Smooth muscle cell (in vitro differentiated cells): Measurements from ENCODE around the gene SHH. TPM values are rescaled to one million over a fixed set of nuclear protein-coding genes. Genes with fewer than 3 reads are reported as not detected.

ENCODE experiments used
- DNase-seq: peaks from one replicate; lab custom pipeline; 2025; ENCODE audit not compliant: unreplicated experiment; lab: John Stamatoyannopoulos, UW
- H2AFZ ChIP-seq: fragments of 200-600 bp; sonication (generic); 2 replicates; pipeline ENCODE4 v1.6.0; 2016; ENCODE audit warnings: antibody characterized with exemption, low read depth, mild to moderate bottlenecking
- H3F3A ChIP-seq: fragments of 200-600 bp; sonication (generic); 2 replicates; pipeline ENCODE4 v1.6.0; 2017; ENCODE audit warnings: antibody characterized with exemption, low read depth
- H3K27ac ChIP-seq: fragments of 200-600 bp; sonication (generic); 2 replicates; pipeline ENCODE4 v1.5.1; 2016; ENCODE audit warnings: low read depth, mild to moderate bottlenecking
- H3K27me3 ChIP-seq: fragments of 200-600 bp; sonication (generic); 2 replicates; pipeline ENCODE4 v1.6.1; 2016; ENCODE audit warnings: low read depth, mild to moderate bottlenecking
- H3K36me3 ChIP-seq: fragments of 200-600 bp; sonication (generic); 2 replicates; pipeline ENCODE4 v1.5.1; 2016; ENCODE audit warnings: low read depth
- H3K4me1 ChIP-seq: fragments of 200-600 bp; sonication (generic); 2 replicates; pipeline ENCODE4 v1.5.1; 2016; ENCODE audit warnings: low read depth
- H3K4me2 ChIP-seq: fragments of 200-600 bp; sonication (generic); 2 replicates; pipeline ENCODE4 v1.6.0; 2016; ENCODE audit warnings: mild to moderate bottlenecking
- H3K4me3 ChIP-seq: fragments of 200-600 bp; sonication (generic); 2 replicates; pipeline ENCODE4 v1.5.1; 2016; ENCODE audit warnings: mild to moderate bottlenecking
- H3K79me2 ChIP-seq: fragments of 200-600 bp; sonication (generic); 2 replicates; pipeline ENCODE4 v1.6.0; 2016; ENCODE audit warnings: low read depth, mild to moderate bottlenecking
- H3K9ac ChIP-seq: fragments of 200-600 bp; sonication (generic); 2 replicates; pipeline ENCODE4 v1.6.0; 2016; ENCODE audit warnings: low read depth
- H3K9me3 ChIP-seq: fragments of 200-600 bp; sonication (generic); replicated peaks from 2 replicates; pipeline ENCODE4 v1.5.1; 2016; ENCODE audit warnings: low read depth
- H4K20me1 ChIP-seq: fragments of 200-600 bp; sonication (generic); 2 replicates; pipeline ENCODE4 v1.6.0; 2016; ENCODE audit warnings: low read depth
- WGBS: methylation state at CpG from one replicate; pipeline ENCODE4 v1.1.7; 2016; ENCODE audit warnings: low lambda C conversion rate; 5-methylcytosine and 5-hydroxymethylcytosine counted together
- polyA plus RNA-seq: library from polyadenylated mRNA; unstranded; fragments of >200 nt; fragmentation: Nextera tagmentation; extraction: Ambion mirVana; gene quantifications from 2 replicates; pipeline ENCODE4 v1.2.1, GENCODE V29; 2016
- total RNA-seq: library from RNA; depleted of rRNA; stranded (reverse); fragments of >200 nt; gene quantifications from 2 replicates; pipeline ENCODE4 v1.2.3, GENCODE V29; 2014
- TF ChIP-seq, protein P1 (sequence below): fragments of 200-600 bp; sonication (generic); IDR thresholded peaks from 2 replicates; pipeline ENCODE4 v1.5.1; 2017; ENCODE audit warnings: borderline replicate concordance, mild to moderate bottlenecking, antibody characterized with exemption; ENCODE audit not compliant: insufficient read depth, poor library complexity, severe bottlenecking

Gene SHH
- total and polyA plus RNA-seq, 2 experiments from 2014 or later = not detected

DNA sequence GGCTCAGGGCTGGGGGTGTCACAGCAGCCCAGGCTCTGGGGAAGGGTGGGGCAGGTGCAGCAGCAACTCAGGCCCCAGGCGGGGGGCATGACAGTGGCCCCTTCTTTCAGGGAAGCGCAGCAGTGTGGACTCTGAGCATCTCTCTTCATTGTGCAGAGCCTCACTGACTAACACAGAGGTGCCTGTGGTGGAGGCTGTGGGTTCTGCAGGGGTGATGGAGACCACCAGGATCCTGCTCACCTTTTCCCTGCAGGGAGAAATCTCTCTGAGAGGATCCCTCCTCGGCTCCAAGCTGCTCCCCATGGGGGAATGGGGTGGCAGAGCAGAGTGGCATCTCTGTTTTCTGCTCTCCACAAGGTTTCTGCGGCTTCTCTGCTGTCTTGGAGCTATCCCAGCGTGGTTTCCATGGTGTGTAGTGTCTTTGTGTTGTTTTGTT lies 37.8 kb upstream of the SHH start:
- no peak overlapping the region for H3K27ac ChIP-seq

GRCh38 chr7:155848691-155849669 lies 36.7 kb upstream of the SHH start:
- no peak overlapping the region for H3K27ac ChIP-seq
- peaks cover 3% of the 10 kb centered on the region for H3K27me3 ChIP-seq
- no peak for DNase-seq
- no peaks in the 10 kb centered on the region for H3K36me3 ChIP-seq
- H3K4me3 ChIP-seq = no peak overlapping the region
- H3K4me1 ChIP-seq = no peaks in the 10 kb centered on the region
- H3F3A ChIP-seq = no peaks in the 10 kb centered on the region
- no peaks in the 10 kb centered on the region for H4K20me1 ChIP-seq
- no peak overlapping the region for H3K9ac ChIP-seq
- no peaks in the 10 kb centered on the region for H3K9me3 ChIP-seq
- H3K79me2 ChIP-seq = no peaks in the 10 kb centered on the region
- TF ChIP-seq, protein P1, sequence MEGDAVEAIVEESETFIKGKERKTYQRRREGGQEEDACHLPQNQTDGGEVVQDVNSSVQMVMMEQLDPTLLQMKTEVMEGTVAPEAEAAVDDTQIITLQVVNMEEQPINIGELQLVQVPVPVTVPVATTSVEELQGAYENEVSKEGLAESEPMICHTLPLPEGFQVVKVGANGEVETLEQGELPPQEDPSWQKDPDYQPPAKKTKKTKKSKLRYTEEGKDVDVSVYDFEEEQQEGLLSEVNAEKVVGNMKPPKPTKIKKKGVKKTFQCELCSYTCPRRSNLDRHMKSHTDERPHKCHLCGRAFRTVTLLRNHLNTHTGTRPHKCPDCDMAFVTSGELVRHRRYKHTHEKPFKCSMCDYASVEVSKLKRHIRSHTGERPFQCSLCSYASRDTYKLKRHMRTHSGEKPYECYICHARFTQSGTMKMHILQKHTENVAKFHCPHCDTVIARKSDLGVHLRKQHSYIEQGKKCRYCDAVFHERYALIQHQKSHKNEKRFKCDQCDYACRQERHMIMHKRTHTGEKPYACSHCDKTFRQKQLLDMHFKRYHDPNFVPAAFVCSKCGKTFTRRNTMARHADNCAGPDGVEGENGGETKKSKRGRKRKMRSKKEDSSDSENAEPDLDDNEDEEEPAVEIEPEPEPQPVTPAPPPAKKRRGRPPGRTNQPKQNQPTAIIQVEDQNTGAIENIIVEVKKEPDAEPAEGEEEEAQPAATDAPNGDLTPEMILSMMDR = no peak
- H2AFZ ChIP-seq = no peak overlapping the region
- WGBS = 90% methylated on average over 18 of the region's 18 CpGs
- no peak overlapping the region for H3K4me2 ChIP-seq

More for the DNA sequence above, 37.8 kb upstream of the SHH start:
- Histone ChIP-seq H3K4me1 (no peaks in the 10 kb centered on the region), H3K9ac (no peak overlapping the region), H3K27me3 (peaks cover 3% of the 10 kb centered on the region), H3K36me3 (no peaks in the 10 kb centered on the region), H3K9me3 (no peaks in the 10 kb centered on the region), H3K4me2 (no peak overlapping the region), H4K20me1 (no peaks in the 10 kb centered on the region), H3F3A (no peaks in the 10 kb centered on the region), H3K79me2 (no peaks in the 10 kb centered on the region), H3K4me3 (no peak overlapping the region), H2AFZ (no peak overlapping the region)
- TF ChIP-seq, protein P1 = no peak
- WGBS = 86% methylated on average over 5 of the region's 5 CpGs
- DNase-seq = no peak

- Histone ChIP-seq H3K79me2 (no peaks in the 10 kb centered on the region), H3K4me2 (no peak overlapping the region), H3K36me3 (no peaks in the 10 kb centered on the region), H3K27me3 (peaks cover 3% of the 10 kb centered on the region), H3K9ac (no peak overlapping the region), H3K4me1 (no peaks in the 10 kb centered on the region), H4K20me1 (no peaks in the 10 kb centered on the region), H3K4me3 (no peak overlapping the region), H3K27ac (no peak overlapping the region), H3F3A (no peaks in the 10 kb centered on the region), H2AFZ (no peak overlapping the region), H3K9me3 (no peaks in the 10 kb centered on the region)
- WGBS = 90% methylated on average over 17 of the region's 18 CpGs
- DNase-seq = no peak
- TF ChIP-seq, protein P1 = no peak
These were observed 35.7 kb upstream of the SHH start for GRCh38 chr7:155847821-155848435.
